Measurements from ENCODE around the gene TBX1.

- TF ChIP-seq FOXJ3 (CRISPR knock-in tag; IDR thresholded peaks at IDR 0.05; ENCODE audit: borderline replicate concordance), result no peak
- no peak for TF ChIP-seq CTCF (IDR thresholded peaks at IDR 0.05)
- TF ChIP-seq IRF2 (CRISPR knock-in tag; IDR thresholded peaks at IDR 0.05; ENCODE audit: borderline replicate concordance, low read depth), result no peak
- no peak for TF ChIP-seq ARID4B (CRISPR knock-in tag; IDR thresholded peaks at IDR 0.05; ENCODE audit: borderline replicate concordance)
- no peak for TF ChIP-seq SP1 (CRISPR knock-in tag; conservative IDR thresholded peaks at IDR 0.05)
- TF ChIP-seq USF1 (CRISPR knock-in tag; IDR thresholded peaks at IDR 0.05), result no peak
- no peak for TF ChIP-seq ZNF263 (CRISPR knock-in tag; IDR thresholded peaks at IDR 0.05; ENCODE audit: low read depth)
- no peak for TF ChIP-seq MAX (CRISPR knock-in tag; IDR thresholded peaks at IDR 0.05)
- TF ChIP-seq, protein P1, sequence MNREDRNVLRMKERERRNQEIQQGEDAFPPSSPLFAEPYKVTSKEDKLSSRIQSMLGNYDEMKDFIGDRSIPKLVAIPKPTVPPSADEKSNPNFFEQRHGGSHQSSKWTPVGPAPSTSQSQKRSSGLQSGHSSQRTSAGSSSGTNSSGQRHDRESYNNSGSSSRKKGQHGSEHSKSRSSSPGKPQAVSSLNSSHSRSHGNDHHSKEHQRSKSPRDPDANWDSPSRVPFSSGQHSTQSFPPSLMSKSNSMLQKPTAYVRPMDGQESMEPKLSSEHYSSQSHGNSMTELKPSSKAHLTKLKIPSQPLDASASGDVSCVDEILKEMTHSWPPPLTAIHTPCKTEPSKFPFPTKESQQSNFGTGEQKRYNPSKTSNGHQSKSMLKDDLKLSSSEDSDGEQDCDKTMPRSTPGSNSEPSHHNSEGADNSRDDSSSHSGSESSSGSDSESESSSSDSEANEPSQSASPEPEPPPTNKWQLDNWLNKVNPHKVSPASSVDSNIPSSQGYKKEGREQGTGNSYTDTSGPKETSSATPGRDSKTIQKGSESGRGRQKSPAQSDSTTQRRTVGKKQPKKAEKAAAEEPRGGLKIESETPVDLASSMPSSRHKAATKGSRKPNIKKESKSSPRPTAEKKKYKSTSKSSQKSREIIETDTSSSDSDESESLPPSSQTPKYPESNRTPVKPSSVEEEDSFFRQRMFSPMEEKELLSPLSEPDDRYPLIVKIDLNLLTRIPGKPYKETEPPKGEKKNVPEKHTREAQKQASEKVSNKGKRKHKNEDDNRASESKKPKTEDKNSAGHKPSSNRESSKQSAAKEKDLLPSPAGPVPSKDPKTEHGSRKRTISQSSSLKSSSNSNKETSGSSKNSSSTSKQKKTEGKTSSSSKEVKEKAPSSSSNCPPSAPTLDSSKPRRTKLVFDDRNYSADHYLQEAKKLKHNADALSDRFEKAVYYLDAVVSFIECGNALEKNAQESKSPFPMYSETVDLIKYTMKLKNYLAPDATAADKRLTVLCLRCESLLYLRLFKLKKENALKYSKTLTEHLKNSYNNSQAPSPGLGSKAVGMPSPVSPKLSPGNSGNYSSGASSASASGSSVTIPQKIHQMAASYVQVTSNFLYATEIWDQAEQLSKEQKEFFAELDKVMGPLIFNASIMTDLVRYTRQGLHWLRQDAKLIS (CRISPR knock-in tag; IDR thresholded peaks at IDR 0.05; ENCODE audit: borderline replicate concordance), result no peak
- TF ChIP-seq TP53 (CRISPR knock-in tag; IDR thresholded peaks at IDR 0.05), result no peak
- TF ChIP-seq, protein P2, sequence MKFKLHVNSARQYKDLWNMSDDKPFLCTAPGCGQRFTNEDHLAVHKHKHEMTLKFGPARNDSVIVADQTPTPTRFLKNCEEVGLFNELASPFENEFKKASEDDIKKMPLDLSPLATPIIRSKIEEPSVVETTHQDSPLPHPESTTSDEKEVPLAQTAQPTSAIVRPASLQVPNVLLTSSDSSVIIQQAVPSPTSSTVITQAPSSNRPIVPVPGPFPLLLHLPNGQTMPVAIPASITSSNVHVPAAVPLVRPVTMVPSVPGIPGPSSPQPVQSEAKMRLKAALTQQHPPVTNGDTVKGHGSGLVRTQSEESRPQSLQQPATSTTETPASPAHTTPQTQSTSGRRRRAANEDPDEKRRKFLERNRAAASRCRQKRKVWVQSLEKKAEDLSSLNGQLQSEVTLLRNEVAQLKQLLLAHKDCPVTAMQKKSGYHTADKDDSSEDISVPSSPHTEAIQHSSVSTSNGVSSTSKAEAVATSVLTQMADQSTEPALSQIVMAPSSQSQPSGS (CRISPR knock-in tag; IDR thresholded peaks at IDR 0.05; ENCODE audit: borderline replicate concordance, low read depth), result no peak
- no peak for TF ChIP-seq USF2 (CRISPR knock-in tag; IDR thresholded peaks at IDR 0.05)
Observed at GRCh38 chr22:19810381-19811201, 50.0 kb downstream of the TBX1 start.

All from WTC11 (cell line).